ENCODE measurements around the gene CTTN.

DNA sequence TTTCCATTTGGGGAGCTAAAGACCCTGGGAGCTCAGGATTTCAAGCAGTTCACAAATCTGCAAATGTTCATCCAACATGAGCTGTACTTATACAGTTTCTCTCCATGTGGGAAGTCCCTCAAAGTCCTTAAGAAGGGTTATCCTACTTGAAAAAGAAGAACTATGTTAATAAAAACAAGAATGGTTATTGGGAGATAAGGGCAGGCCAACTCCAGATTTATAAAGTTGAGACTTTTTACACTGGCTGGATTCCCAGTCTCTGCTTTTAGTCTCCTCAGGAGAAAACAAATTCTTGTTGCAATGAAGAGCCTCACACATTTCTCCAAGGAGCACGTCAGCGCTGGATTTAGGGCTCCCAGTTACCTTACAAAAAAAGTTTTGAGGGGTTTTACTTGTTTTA lies 34.2 kb upstream of the CTTN start:
- TF ChIP-seq, protein P1, sequence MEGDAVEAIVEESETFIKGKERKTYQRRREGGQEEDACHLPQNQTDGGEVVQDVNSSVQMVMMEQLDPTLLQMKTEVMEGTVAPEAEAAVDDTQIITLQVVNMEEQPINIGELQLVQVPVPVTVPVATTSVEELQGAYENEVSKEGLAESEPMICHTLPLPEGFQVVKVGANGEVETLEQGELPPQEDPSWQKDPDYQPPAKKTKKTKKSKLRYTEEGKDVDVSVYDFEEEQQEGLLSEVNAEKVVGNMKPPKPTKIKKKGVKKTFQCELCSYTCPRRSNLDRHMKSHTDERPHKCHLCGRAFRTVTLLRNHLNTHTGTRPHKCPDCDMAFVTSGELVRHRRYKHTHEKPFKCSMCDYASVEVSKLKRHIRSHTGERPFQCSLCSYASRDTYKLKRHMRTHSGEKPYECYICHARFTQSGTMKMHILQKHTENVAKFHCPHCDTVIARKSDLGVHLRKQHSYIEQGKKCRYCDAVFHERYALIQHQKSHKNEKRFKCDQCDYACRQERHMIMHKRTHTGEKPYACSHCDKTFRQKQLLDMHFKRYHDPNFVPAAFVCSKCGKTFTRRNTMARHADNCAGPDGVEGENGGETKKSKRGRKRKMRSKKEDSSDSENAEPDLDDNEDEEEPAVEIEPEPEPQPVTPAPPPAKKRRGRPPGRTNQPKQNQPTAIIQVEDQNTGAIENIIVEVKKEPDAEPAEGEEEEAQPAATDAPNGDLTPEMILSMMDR (IDR thresholded peaks at IDR 0.05), result no peak
- TF ChIP-seq POLR2A (IDR thresholded peaks at IDR 0.05) (no peak), EP300 (IDR thresholded peaks at IDR 0.05) (no peak)

Data from suprapubic skin (tissue), 3 donors.